GM19455 (cell line): ENCODE measurements around the gene TP73.

Experiments used
- ATAC-seq: cut with Tn5 transposase; IDR thresholded peaks from one replicate; pipeline ENCODE4 v1.9.1; 2021; ENCODE audit not compliant: unreplicated experiment

TP73 gene

DNA sequence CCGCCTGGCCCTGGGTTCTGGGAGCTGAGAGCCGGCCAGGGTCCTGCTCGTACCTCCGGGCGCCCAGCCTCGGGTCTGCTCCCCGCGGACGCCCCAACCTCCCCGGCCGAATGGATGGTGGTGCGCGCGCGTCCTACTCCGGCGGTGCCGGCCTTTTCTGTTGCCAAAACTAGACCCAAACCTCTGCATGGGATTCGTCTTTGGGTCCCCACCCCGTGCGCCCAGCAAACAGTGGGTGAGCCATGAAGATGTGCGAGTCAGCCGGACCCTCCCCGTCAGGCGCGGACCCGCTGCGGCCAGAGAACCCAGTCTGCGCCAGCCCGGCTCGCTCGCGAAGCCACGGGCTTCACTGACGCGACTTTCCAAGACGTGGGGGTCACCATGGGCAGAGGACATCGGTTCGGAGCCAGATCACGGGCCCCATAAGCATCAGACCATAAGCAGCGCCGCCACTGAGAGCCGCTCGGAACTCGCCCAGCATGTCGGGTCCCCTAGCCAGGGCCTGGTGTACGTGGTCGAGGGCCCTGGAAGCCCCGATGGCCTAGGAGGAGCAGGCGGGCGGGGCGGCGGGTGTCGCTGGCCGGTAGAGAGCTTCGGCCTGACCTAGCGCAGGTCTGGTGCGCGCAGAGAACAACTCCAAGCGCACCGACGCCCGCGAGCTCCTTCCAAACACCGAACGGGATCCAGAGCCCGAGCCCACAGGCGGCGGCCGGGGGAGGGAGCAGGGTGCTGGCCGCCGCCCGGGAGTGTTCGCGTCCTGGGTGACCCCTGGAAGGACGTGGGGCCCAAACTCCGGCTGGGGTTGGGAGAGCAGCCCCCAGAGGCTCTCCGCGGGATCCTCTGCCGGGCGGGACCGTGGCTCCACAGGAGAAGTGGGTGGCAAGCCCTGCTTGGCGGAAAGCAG lies 1.0 kb upstream of the TP73 start:
- ATAC-seq, result no peak

DNA sequence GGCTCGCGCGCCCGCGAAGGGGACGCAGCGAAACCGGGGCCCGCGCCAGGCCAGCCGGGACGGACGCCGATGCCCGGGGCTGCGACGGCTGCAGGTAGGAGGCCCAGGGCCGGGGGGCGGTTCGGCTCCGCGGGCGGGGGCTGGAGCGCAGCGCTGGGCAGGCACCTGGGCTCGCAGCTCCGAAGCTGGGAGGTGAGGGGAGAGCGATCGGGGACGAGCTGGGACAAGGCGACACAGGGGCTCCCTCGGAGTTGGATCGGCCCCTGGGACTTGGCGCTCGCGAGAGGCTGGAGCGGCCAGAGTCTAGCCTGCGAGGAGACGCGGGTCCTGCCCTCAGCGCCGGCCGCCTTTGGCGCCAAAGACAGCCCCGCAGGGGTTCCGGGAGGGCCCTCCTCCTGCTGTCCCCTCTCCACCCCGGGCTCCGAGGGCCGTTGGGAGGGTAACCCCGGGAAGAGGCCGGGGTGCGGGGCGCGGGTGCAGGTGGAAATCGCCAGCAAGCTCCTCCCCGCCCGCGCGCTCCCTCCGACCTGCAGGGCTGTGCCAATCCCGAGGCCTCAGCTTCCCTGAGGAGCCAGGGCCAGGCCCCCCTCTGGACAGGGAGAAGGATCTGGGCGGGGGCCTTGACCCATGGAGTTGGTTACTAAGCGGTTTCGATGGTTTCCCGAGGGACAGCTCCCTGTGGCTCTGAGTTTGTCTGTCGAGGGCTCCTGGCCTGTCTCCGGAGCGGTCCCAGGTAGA lies 401 bp downstream of the TP73 start:
- ATAC-seq, result peak; percentile 6

DNA sequence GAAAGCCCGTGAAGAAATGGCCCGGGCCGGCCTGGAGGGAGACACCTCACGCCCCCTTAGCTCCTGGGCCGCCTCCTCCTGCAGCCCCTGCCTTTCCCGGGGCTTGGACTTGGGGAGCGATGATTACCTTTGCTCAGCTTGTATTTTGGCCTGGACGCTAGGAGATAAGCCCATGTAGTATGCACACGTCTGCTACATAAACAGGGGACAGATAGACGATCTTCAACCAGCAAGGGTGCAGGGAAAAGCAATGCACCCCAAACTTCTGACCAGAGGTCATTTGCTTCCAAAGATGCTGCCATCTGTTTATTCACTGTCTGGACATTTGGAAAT lies 936 bp downstream of the TP73 start:
- no peak for ATAC-seq

DNA sequence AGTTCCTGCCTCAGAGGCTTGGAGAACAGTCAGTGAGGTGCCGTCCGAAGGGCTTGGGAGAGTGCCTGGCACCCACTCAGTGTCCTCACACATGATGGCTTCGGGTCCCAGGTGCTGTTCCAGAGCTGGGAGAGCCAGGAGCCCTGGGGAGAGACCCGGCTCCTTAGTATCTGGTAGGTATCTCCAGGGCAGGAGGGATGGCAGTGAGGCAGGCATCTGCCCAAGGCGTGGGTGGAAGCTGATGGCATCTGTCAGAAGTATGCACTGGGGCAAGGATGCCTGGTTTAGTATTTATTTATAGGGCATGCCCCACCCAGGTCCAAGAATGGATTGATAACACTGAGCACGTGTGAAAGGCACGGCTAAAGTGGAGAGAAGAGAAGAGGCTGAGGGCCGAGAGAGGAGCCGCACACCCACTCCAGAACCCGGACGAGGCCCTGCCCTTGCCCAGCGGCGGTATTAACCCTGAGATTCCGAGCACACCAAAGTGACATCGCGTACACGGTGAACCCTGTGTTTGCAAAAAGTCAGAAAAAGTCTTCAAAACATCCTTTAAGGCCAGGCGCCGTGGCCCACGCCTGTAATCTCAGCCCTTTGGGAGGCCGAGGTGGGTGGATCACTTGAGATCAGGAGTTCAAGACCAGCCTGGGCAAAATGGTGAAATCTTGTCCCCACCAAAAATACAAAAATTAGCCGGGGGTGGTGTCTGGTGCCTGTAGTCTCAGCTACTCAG lies 2.4 kb downstream of the TP73 start:
- no peak for ATAC-seq

DNA sequence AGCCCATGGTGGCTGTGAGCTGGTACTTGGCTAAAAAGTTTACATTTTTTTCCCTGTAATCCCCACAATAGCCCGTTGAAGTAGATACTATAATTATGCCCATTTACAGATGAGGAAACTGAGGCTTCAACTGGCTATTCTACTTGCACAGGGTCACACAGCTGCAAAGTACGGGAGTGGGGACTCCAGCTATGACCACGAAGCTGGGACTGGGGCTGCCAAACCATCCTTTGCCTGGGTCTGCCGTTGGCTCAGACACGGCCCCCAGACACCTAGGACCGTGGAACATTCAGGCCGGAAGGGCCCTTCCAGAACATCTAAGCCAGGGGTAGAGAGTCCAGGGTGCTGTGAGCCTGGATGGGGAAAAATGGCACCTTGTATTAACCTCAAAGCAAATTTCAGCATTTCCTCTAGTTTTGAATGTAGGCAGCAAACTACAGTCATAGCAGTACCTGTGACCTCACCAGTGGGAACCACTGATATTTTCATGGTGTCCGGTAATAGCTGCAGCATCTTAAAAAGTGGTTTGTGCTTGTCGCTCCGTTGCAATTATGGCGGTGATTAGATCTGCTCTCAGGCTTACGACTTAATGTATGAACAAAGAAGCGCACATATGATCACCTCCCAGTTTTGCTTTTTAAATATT lies 4.3 kb downstream of the TP73 start:
- no peak for ATAC-seq

DNA sequence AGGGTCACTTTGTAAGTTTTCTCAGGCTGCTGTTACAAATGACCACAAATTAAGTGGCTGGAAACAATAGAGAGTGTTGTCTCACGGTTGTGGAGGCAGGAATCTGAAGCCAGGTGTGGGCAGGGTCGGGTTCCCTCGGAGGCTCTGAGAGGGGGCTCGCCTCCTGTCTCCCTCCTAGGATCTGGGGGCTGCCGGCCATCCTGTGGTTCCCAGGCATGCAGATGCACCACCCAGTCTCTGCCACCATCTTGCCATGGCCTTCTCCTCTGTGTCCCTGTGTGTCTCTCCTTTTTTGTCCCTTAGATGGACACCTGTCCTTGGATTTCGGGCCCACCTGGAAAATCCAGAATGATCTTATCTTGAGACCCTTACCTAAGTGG lies 4.8 kb downstream of the TP73 start:
- no peak for ATAC-seq

DNA sequence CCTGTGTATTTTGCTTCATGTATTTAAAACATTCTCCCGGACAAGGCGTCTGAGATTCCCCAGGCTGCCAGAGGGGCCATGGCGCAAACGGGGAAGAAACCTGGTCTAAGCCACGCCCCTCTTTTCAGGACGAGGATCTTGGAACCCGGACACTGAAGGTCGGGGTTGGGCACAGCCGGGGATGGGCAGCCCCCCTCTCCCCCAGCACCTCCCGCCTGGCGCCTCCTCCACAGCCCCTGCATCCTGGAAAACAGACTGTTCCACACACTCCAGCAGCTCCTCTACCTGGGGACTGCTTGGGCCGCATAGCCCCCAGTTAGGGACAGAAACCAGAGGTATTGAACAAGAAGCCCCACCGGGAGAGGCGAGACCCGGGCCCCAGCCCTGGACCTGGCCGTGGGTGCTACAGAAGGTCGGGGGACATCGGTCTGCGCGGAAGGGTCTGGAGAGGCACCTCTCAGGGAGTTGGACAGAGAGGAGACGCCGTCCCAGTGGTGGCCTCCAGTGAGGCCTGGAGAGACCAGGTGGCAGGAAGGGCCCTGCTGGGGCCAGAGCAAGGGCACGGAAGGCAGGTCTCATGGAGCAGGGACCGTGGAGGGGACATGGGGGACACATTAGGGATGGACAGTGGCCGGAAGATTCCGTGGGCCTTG lies 5.4 kb downstream of the TP73 start:
- no peak for ATAC-seq

DNA sequence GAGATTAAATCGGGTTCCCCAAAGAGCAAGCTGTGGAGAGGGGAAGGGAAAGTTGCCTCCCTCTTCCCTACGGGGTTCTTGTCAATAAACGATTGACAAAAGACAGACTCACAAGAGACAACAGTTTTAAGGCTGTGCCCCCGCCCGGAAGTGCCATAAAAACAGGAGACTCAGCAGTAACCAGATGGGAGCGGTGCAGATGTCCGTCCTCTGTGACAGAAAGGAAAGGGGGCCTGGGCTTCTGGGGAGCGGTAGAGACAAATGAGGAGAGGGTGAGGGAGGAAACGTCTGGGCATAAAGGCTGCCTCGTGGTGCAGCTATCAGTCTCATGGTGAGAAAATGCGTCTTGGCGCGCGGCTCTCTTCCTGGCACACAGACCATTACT lies 5.9 kb downstream of the TP73 start:
- ATAC-seq, result no peak

DNA sequence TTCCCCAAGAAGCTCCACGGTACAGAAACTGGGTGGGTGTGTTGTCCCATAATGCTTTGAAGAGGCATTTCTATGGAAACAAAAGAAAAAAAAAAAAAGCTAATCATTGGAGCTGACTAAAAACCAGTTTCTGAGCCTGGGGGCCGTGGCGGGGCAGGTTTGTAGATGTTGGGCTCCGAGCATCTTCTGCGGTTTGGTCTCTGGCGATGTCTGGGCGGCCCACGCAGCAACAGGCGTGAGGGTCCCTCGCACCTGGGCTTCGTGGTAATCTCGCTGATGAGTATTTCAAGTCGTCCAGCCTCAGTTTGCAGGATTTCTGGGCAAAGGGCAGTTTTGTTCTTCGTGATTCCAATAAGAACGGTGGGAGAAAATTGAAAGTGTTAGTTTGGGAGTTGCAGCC lies 6.8 kb downstream of the TP73 start:
- no peak for ATAC-seq

DNA sequence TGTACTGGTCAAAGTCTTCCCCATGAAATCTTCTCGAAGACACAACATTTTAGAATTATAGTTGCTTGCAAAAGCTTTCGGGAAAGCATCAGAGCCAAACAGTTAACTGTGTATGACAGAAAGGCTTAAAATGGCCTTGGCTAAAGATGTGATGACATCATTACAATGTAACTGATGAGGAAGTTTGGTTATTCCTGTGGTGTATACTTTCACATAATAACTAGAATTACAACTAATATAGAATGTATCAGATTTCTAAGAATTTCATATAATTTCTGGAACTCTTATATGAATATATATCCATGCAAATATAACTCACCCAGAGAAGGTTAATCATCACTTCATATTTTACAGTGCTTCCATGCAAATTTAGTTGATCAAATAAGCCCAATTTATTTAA lies 8.4 kb downstream of the TP73 start:
- no peak for ATAC-seq

DNA sequence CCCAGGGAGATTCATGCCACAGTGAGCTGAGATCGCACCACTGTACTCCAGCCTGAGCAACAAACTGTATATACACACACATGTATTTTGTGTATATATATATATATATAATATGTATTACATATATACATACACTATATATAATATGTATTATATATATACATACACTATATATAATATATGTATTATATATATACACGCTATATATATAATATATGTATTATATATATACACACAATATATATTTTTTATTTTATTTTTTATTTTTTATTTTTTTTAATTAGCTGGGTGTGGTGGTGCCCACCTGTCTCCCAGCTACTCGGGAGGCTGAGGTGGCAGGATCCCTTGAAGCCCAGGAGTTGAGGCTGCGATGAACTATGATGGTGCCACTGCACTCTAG lies 9.3 kb downstream of the TP73 start:
- ATAC-seq, result no peak

DNA sequence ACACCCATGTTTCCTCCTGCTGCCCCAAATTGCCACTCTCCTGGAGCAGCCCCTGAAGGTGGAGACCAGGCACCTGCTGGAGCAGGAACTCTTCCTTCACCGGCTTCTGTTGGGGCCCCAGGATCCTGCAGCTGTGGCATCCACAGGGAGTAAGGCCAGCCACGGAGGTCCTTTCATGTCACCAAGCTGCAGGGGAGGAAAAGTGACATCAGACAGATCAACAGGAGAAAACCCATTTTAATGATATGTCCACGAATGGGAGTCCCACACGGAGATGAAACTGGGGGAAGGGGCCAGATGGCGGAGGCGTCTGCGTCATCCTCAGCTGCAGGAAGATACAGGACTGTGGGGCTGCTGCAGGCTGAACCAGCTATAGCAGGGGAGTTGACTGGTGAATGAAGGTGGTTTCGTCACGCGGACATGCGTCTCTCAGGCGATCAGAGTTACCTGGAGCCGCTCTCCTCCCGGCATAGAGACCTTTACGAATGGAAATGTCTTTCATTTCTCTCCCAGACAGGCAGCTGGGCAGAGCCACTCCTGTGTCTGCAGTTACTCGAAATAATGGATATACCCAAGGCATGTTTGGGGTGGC lies 9.9 kb downstream of the TP73 start:
- no peak for ATAC-seq

DNA sequence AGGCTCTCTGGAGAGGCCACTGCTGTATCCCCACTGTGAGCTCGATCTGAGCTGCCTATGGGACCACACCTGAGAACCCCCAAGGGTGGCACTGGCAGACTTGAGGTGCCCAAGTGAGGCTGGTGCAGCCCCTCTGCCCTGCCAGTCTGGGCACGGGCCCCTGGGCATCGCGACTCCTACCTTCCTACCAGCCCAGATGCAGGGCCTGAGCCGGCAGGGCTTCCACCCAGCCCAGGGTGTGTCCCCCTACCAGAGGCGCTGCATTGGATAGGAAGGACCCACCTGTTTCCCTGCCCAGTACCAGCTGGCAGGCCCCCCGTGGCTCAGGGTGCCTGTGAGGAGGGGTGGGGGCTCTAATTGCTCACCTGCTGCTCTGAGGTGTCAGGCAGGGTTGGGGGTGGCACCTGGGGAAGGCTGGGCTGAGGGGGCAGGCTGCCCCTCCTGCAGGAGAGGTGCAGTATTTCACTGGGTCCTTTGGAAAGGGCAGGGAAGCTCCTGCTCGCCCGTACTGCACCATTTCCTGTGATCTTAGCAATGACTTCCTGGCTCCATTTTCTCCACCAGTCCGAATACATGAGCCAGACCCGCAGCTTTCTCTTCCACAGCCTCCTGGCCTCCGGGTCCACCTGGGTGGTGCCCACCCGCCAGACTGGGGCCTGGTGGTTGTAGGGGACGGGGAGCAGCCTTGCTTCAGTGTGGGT lies 11.8 kb downstream of the TP73 start:
- no peak for ATAC-seq

DNA sequence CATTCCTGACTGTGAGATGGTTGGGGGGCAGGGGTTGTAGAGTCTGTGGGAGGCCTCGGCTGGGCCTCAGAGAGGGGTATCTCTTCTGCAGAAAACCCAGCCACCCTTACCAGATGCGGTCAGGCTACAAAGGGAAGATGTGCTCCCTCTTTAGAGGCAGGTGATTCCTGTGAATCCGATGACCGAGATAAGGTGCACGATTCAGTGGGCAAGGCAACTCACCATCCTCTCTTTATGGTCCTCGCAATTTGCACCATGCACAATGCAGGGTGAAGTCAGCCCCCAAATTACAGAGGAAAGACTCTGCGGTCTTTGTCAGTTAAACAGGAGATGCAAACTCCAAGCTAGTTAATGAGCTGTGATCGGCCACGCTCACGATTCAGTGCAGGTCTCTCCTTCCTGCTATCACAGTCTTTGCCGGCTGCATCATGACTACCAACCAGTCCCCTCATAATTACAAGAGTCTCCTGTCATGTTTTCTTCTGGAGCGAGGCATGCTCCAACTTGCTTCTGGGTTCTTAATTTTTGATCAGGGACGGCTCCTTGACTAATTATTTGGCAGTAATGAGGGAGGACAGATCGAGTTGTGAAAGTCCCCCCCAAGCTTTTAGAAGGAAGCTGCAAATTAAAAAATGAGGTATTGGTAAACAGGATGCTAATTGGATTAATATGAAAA lies 12.5 kb downstream of the TP73 start:
- ATAC-seq, result no peak

DNA sequence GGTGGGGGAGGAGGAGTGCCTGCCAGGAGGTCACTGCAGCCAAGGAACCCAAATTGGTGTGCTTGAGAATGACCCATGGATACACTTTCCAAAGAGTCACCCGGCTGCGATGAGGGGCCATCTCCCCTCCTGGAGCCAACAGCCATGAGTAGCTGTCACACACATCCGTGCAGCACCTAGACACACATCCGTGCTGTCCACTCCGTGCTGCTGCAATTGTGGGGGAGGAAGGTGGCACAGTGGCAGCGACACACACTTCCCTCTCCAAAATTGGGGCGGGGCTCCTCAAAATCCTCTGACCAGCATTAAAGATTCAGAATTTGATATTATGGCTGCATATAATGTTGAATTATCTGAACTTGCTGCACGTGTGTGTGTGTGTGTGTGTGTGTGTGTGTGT lies 15.8 kb downstream of the TP73 start:
- ATAC-seq, result no peak

DNA sequence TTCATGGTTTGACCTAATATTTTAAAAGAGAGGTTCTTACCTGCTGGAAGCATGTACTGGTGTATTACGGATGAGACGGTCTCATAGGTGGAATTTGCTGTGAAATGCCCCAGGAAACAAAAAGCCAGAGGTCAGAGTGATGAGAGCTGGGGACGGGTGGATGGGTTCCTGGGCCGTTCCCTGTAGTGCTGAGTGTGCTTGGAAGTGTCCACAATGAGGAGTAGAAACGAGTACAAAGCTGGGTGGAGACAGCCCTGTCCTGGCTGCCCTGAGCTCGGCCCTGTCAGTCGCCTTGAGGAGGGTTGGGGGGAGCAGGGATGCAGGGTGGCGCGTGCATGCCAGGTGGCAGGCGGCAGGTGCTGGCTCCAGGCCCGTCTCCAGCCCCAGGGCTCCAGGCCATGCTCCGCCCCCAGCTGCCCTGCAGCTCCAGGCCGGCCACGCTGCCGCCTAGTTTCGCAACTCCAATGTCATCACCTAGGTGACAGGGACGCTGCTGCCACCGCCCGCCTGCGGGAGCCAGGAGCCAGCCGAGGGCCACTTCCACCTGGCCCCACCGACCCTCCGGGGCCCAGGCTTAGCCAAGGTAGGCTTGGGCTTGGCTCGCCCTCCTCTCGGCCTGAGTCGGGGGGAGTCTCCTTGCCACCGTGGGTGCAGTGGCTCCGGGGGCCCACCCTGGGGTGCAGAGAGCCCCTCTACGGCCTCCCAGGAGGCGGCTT lies 16.4 kb downstream of the TP73 start:
- ATAC-seq, result no peak

DNA sequence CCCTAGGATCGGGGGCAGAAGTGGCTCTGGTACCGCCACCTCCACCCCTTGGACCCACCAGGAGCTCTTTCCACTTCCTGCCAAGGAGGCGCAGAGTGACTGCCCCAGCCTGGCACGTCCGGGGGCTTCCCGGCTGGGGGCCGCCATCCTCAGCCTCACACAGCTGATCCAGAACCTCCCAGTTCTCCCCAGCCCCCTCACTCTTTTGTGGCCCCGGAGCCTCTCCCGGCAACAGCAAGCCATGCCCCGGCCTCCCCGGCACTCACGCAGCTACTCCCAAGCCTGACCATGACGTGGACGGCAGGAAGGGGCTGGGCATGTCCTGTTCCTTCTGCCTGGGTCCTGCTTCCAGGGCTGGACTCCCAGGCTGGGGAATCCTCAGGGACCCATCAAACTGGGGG lies 17.1 kb downstream of the TP73 start:
- ATAC-seq, result no peak

DNA sequence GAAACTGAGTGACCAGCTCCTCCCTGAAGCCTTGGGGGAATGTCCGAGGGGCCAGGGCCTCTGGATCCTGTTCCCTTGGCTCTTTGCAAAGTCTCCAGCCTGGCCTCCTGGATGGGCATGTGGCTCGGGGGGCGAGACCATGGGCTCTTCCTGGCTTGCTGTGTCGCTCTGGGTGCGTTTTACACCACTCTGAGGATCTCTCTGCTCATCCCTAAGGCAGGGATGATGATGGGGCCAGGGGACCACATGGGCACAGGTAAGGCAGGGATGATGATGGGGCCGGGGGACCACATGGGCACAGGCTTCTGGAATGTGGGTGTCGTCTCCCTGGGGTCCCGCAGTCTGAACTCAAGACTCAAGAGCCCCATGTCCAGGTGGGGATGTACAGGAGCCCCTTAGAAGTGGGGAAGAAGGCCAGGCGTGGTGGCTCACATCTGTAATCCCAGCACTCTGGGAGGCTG lies 17.7 kb downstream of the TP73 start:
- ATAC-seq, result no peak

DNA sequence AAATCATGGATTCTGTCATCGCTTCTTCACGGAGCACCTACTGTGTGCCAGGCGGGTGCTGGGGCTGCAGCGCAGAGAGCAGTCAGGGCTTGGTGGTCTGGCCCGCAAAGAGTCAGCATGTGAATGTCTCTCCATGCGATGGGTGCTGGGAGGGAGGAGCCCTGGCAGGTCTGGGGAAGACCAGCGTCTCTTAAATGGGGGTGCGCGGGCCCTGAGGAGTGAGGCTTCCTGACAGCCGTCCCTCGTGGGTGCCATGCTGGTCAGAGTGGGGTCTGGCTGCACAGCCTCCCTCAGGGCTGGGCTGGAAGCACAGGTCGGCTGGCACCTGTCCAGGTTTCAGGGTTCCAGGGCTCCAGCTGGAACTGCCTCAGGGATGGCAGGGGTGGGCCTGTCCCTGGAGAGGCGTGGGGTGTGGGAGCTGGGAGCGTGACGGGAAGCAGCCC lies 18.5 kb downstream of the TP73 start:
- no peak for ATAC-seq
